T-helper 2 cell treated with Interferon-gamma antibody and Interleukin-4, amounts not matched to agents 100 ng/mL and 5 ng/mL, for 36 hours (primary cell): ENCODE results near the gene MAB21L4. TPM values are rescaled to one million over a fixed set of nuclear protein-coding genes. Genes with fewer than 3 reads are reported as not detected.

ENCODE experiments used
- intact Hi-C: fragments of 100-400 bp; cut with micrococcal nuclease; formaldehyde crosslinking; loops from one replicate; pipeline ENCODE4 v1.15.1; 2023
- total RNA-seq: library from RNA; stranded (reverse); gene quantifications from 2 replicates; pipeline ENCODE4 v1.2.3, GENCODE V29; 2022

MAB21L4 gene
- total RNA-seq, 1 donor from 2014 or later, result not detected

DNA sequence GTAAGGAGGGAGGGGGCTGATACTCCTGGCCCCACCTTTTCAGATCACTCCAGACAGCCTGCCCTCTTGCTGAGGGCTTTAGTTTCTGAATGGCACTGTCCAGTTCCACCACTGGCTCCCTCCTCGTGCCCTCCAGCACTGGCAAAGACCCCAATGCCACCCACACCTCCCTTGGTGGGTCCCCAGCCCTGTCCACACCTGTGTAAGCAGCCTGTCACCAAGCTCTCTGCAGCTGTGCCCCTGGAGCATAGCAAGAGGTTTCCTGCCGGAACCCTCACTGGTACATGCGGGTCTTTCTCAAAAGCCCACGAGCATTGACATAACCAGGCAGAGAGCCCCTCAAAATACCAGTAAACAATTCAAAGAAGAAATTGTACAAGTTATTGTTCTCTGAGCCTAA is 58.3 kb downstream of the MAB21L4 start:
- intact Hi-C loops, result no loop called here

DNA sequence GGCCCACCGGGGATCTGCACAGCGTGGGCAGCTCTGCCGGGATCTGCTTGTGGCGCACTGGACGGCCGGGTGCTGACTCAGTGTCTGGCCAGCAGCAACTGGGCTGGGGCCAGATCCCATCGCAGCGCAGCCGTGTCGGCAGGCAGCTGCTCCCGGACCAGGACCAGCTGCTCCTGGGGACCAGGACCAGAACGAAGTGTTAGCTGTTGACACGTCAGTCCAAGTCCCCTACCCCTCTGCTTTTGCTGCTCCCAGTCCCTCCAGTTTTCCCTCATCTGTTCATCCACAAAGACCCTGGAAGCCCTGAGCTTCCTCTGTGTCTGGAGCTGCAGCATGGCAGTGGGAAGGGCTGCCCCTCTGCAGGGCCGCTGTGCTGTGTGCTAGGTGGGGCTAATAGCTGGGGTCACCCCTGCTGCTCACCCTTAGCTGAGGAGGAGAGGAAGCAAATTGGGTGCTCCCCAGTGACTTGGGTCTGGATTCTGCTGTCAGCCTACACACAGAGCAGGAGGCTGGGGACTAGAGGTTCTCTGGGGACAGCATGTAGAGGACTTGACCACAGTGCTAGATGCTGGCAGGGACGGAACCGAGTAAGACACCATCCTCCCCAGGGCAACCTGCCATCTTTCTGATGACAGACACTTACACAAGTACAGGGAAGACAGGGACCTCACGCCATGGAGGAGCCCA is 59.0 kb downstream of the MAB21L4 start:
- intact Hi-C loops, result no loop called here

Other genes with a start within 250 kb of the MAB21L4 start
- not detected in 2 replicates for gene AQP12B, start 213.3 kb downstream of the MAB21L4 start, total RNA-seq
- not detected in 2 replicates for gene AQP12A, start 204.3 kb downstream of the MAB21L4 start, total RNA-seq
- gene KIF1A, start 75.9 kb downstream of the MAB21L4 start, total RNA-seq, result 0.41 and 0.43 TPM in 2 replicates
- not detected in 2 replicates for gene AGXT, start 27.3 kb downstream of the MAB21L4 start, total RNA-seq
- not detected in 2 replicates for gene CROCC2, start 10.2 kb upstream of the MAB21L4 start, total RNA-seq
- gene SNED1, start 102.5 kb upstream of the MAB21L4 start, total RNA-seq, result 29.1 and 29.8 TPM in 2 replicates
- gene MTERF4, start 206.1 kb upstream of the MAB21L4 start, total RNA-seq, result 33.7 and 33.8 TPM in 2 replicates